ENCODE results near the gene IDS.

GRCh38 chrX:149497054-149497453 is 8.1 kb downstream of the IDS start:
- TF ChIP-seq, protein P1, sequence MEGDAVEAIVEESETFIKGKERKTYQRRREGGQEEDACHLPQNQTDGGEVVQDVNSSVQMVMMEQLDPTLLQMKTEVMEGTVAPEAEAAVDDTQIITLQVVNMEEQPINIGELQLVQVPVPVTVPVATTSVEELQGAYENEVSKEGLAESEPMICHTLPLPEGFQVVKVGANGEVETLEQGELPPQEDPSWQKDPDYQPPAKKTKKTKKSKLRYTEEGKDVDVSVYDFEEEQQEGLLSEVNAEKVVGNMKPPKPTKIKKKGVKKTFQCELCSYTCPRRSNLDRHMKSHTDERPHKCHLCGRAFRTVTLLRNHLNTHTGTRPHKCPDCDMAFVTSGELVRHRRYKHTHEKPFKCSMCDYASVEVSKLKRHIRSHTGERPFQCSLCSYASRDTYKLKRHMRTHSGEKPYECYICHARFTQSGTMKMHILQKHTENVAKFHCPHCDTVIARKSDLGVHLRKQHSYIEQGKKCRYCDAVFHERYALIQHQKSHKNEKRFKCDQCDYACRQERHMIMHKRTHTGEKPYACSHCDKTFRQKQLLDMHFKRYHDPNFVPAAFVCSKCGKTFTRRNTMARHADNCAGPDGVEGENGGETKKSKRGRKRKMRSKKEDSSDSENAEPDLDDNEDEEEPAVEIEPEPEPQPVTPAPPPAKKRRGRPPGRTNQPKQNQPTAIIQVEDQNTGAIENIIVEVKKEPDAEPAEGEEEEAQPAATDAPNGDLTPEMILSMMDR (IDR thresholded peaks at IDR 0.05; ENCODE audit: low read depth, low read length, poor library complexity, severe bottlenecking) = no peak
- TF ChIP-seq EZH2phosphoT487 (IDR thresholded peaks at IDR 0.05; ENCODE audit: borderline replicate concordance, low read length) = no peak
